Endodermal cell (in vitro differentiated cells): ENCODE measurements around the gene TGFBI. TPM values are rescaled to one million over a fixed set of nuclear protein-coding genes. Genes with fewer than 3 reads are reported as not detected.

Source experiments
- DNase-seq: peaks from one replicate; pipeline ENCODE4 v3.0.0-alpha.2; 2017
- H3K27ac ChIP-seq: 2 replicates; pipeline ENCODE4 v1.5.1; 2013; ENCODE audit warnings: mild to moderate bottlenecking, low read depth, low read length, moderate library complexity
- H3K27me3 ChIP-seq: 2 replicates; pipeline ENCODE4 v1.6.1; 2013; ENCODE audit warnings: mild to moderate bottlenecking, low read length, moderate library complexity; ENCODE audit not compliant: insufficient read depth, control insufficient read depth, poor library complexity, severe bottlenecking
- H3K36me3 ChIP-seq: 2 replicates; pipeline ENCODE4 v1.7.0; 2013; ENCODE audit warnings: mild to moderate bottlenecking, low read length, moderate library complexity; ENCODE audit not compliant: control insufficient read depth, insufficient read depth
- H3K4me1 ChIP-seq: one replicate; pipeline ENCODE4 v1.7.0; 2013; ENCODE audit warnings: low read length; ENCODE audit not compliant: control insufficient read depth, insufficient read depth
- H3K4me3 ChIP-seq: 2 replicates; pipeline ENCODE4 v1.5.1; 2013; ENCODE audit warnings: mild to moderate bottlenecking, low read length, moderate library complexity
- H3K9ac ChIP-seq: 2 replicates; pipeline ENCODE4 v1.6.1; 2013; ENCODE audit warnings: mild to moderate bottlenecking, low read length, moderate library complexity; ENCODE audit not compliant: poor library complexity, severe bottlenecking; ENCODE audit errors: extremely low read depth
- H3K9me3 ChIP-seq: 2 replicates; pipeline ENCODE4 v1.6.1; 2013; ENCODE audit warnings: mild to moderate bottlenecking, low read length, moderate library complexity; ENCODE audit not compliant: control insufficient read depth
- H3K27ac Mint-ChIP-seq: 2 replicates; pipeline ENCODE4 v1.8.0; 2020; ENCODE audit warnings: mixed read lengths
- H3K27me3 Mint-ChIP-seq: 2 replicates; pipeline ENCODE4 v1.8.0; 2021; ENCODE audit warnings: mild to moderate bottlenecking, mixed read lengths; ENCODE audit not compliant: insufficient read depth
- H3K36me3 Mint-ChIP-seq: 2 replicates; pipeline ENCODE4 v1.8.0; 2020; ENCODE audit warnings: low read depth, mixed read lengths
- H3K4me1 Mint-ChIP-seq: 2 replicates; pipeline ENCODE4 v1.8.0; 2020; ENCODE audit warnings: mixed read lengths
- H3K4me3 Mint-ChIP-seq: 2 replicates; pipeline ENCODE4 v1.8.0; 2020; ENCODE audit warnings: mild to moderate bottlenecking, moderate library complexity, mixed read lengths
- H3K9me3 Mint-ChIP-seq: 2 replicates; pipeline ENCODE4 v1.8.0; 2020; ENCODE audit warnings: mild to moderate bottlenecking, mixed read lengths
- CTCF ChIP-seq: fragments of 200-600 bp; sonication (generic); conservative IDR thresholded peaks from 2 replicates; pipeline ENCODE4 v1.5.0; 2021; ENCODE audit warnings: antibody characterized with exemption, mild to moderate bottlenecking
- WGBS, 2 experiments: methylation state at CpG; one replicate each; pipeline versions ENCODE4 v1.1.5 to v1.1.7; 2013; ENCODE audit warnings: missing lambda C conversion rate in 2 of 2, mixed read lengths in 1 of 2; ENCODE audit not compliant: insufficient coverage in 1 of 2, insufficient read length in 1 of 2; 5-methylcytosine and 5-hydroxymethylcytosine counted together
- total RNA-seq, 2 donors: library from RNA; stranded (reverse); fragmentation: NEBNext Ultra II Directional in 1 of 2; extraction: Animal tissue kit (Norgen Biotek cat#: 25700) in 1 of 2; gene quantifications; 2 replicates in 1 of 2; 3 replicates in 1 of 2; pipeline ENCODE4 v1.2.1, GENCODE V29; 2021

The TGFBI gene
- total RNA-seq, 2 donors from 2014 or later = 2.8 to 4.9 TPM

DNA sequence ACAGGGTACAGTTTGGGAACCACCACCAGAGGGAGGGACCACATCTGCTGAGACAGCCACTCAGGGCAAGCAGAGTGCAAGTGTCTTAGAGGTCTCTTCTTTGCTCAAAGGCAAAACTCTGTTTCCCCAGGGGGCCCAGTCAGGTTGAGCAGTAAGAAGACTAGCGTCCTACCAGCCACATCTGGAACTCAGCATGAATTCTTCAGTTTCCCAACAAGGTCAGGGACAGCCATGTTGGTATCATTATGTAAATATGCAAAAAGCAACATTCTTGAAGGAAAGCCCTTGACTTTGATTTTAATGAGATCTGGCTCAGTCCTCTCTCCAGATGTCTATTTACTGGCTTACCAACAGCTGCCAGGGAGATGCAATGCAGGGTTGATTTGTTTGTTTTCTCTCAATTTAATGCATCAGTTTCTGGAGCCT lies 46.7 kb downstream of the TGFBI start:
- H3K9ac ChIP-seq = no peak overlapping the region
- no peaks in the 10 kb centered on the region for H3K9me3 Mint-ChIP-seq
- H3K36me3 Mint-ChIP-seq = no peaks in the 10 kb centered on the region
- H3K27ac Mint-ChIP-seq = no peak overlapping the region
- no peak overlapping the region for H3K27ac ChIP-seq
- peak; percentile 50 for TF ChIP-seq CTCF
- no peaks in the 10 kb centered on the region for H3K36me3 ChIP-seq
- peaks cover 21% of the 10 kb centered on the region for H3K27me3 ChIP-seq
- H3K4me1 Mint-ChIP-seq = no peaks in the 10 kb centered on the region
- 60 to 63% methylated on average over 1 of the region's 1 CpG for WGBS, 2 experiments
- H3K9me3 ChIP-seq = no peaks in the 10 kb centered on the region
- no peaks in the 10 kb centered on the region for H3K4me1 ChIP-seq
- H3K4me3 Mint-ChIP-seq = no peak overlapping the region
- H3K27me3 Mint-ChIP-seq = peaks cover 30% of the 10 kb centered on the region
- H3K4me3 ChIP-seq = no peak overlapping the region
- no peak for DNase-seq

DNA sequence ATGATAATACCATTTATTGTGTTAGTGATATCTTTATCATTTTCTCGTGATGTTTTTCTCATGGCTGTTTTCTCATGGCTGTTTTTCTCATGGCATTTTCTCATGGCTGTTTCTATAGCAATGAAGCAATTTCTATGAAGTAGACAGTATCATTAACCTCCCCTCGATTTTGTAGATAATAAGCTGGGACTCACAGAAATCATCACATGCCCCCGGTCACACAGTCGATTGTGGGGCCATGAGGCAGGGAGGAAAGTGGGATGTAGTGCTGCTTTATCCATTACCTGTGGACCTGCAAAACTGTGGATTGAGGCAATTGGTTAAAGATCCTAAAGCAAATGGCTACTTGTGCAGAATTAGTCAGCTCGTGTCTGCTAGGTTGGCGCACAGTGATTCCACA lies 47.3 kb downstream of the TGFBI start:
- H3K9me3 ChIP-seq = no peaks in the 10 kb centered on the region
- H3K36me3 ChIP-seq = no peaks in the 10 kb centered on the region
- H3K36me3 Mint-ChIP-seq = no peaks in the 10 kb centered on the region
- H3K4me3 ChIP-seq = no peak overlapping the region
- no peaks in the 10 kb centered on the region for H3K4me1 ChIP-seq
- H3K27me3 Mint-ChIP-seq = peaks cover 28% of the 10 kb centered on the region
- H3K27me3 ChIP-seq = peaks cover 21% of the 10 kb centered on the region
- no peak for TF ChIP-seq CTCF
- H3K4me1 Mint-ChIP-seq = no peaks in the 10 kb centered on the region
- 77 to 91% methylated on average over 5 to 6 of the region's 6 CpGs for WGBS, 2 experiments
- no peak overlapping the region for H3K27ac ChIP-seq
- no peaks in the 10 kb centered on the region for H3K9me3 Mint-ChIP-seq
- no peak overlapping the region for H3K4me3 Mint-ChIP-seq
- no peak overlapping the region for H3K27ac Mint-ChIP-seq
- DNase-seq = no peak
- no peak overlapping the region for H3K9ac ChIP-seq

DNA sequence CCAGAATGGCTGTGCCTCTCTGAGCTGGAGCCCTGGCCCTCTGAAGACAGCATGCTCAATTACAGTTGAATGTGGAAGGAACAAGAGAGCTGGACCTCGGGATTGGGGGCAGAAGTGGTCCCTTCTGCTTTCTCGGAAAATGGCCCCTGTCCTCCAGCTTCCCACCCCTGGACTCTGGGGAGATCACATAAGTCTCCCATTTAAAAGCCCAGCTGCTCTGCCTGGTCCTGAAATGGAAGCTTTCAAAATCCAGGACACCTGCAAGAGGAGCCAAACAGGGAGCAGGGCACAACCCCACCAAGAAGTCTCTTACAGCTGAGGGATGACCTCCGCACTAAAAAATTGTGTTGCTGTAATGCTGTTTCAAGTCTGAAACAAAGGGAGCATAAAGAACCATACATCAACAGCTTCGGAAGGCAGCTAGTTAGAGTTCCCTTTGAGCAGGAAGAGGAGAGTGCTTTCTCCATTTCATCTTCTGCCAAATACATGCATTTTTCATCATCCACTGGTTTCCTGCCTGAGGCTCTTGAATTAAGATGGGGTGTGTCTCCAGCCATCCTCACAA lies 48.2 kb downstream of the TGFBI start:
- Histone ChIP-seq H3K27ac (no peak overlapping the region), H3K9ac (no peak overlapping the region), H3K4me3 (no peak overlapping the region), H3K27me3 (peaks cover 21% of the 10 kb centered on the region), H3K4me1 (no peaks in the 10 kb centered on the region), H3K9me3 (no peaks in the 10 kb centered on the region), H3K36me3 (no peaks in the 10 kb centered on the region)
- Mint-ChIP-seq H3K27me3 (peaks cover 27% of the 10 kb centered on the region), H3K27ac (no peak overlapping the region), H3K4me3 (no peak overlapping the region), H3K36me3 (no peaks in the 10 kb centered on the region), H3K4me1 (no peaks in the 10 kb centered on the region), H3K9me3 (no peaks in the 10 kb centered on the region)
- DNase-seq = no peak
- TF ChIP-seq CTCF = no peak
- 96 to 100% methylated on average over 2 to 4 of the region's 4 CpGs for WGBS, 2 experiments
